ENCODE results near the gene RPP25L.

RPP25L gene

GRCh38 chr9:34610434-34611206 is 1.3 kb downstream of the RPP25L start:
- DNase-seq: no peak

DNA sequence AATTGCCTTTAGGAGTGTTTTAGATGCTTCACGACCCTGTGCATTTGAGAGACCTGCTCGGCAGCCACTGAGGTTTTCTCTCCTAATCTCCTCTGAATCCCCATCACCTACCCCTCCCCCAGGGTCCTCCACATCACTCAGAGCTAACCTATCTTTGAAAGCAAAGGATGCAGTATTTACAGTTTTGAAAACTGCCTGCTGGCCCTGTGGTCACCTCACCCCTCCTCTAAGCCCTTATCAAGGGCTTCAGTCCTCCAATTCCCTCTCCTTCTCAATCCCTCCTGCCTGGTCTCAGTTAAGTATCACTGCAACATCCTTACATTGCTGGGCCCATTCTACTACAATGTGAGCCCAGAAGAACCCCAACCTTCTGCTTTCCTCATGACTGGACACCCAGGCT is 4.6 kb downstream of the RPP25L start:
- DNase-seq: no peak

- DNase-seq: no peak
Observed at GRCh38 chr9:34606905-34607304, 5.0 kb downstream of the RPP25L start.

DNA sequence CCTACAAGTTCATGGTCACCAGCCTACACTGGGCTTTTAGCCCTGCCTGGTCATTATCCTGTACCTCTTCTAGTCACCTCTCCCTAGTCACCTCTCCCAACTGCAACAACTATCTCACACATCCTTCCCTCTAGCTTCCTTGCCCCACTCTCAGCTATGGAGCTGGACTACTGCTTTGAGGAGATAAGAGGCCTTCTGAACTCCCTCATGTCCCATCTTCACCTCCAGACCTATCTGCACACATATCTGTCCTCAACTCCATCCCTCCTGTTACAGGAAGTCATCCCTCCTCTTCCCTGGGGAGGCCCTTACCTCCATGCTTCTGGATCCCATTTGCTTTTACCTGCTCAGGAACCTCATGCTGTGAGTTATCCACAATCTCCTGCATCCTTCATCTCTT is 5.7 kb downstream of the RPP25L start:
- no peak for DNase-seq

GRCh38 chr9:34603610-34604231 is 8.2 kb downstream of the RPP25L start:
- peak; percentile 48 for DNase-seq

- no peak for DNase-seq
Observed at GRCh38 chr9:34601937-34602573, 9.8 kb downstream of the RPP25L start.

GRCh38 chr9:34600908-34601307 is 11.0 kb downstream of the RPP25L start:
- DNase-seq: no peak

- DNase-seq: no peak
Observed at GRCh38 chr9:34599546-34599945, 12.4 kb downstream of the RPP25L start.

DNA sequence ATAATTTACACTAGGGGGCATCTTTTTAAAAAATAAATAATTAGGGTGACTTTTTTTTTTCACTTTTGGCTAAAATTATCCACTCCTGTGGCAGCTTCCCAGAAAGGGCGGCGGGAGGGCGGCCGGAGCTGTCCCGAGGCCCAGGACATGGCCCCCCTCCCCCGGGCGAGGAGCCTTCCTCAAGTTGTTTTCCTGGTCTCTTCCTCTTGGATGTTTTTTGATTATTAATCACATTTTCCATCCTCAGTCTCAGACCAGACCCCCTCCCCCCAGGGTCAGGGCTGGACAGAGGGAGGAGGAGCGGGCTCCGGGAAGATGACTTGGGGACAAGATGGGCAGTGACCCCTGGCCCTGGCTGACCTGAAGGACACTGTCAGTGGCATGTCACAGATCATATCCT is 17.7 kb downstream of the RPP25L start:
- no peak for DNase-seq

- DNase-seq: no peak
Observed at GRCh38 chr9:34592895-34593601, 18.8 kb downstream of the RPP25L start.

GRCh38 chr9:34591917-34592866 is 19.7 kb downstream of the RPP25L start:
- DNase-seq: no peak

GRCh38 chr9:34591248-34591916 is 20.5 kb downstream of the RPP25L start:
- peak; percentile 35 for DNase-seq

GRCh38 chr9:34590381-34591247 is 21.3 kb downstream of the RPP25L start:
- no peak for DNase-seq

- DNase-seq: no peak
Observed at GRCh38 chr9:34589636-34590380, 22.1 kb downstream of the RPP25L start, which contains the start of gene CNTFR. Gene CNTFR, minus strand, starts transcription at chr9:34589724. Its CDS starts 20,743 bp downstream, at chr9:34568981.

DNA sequence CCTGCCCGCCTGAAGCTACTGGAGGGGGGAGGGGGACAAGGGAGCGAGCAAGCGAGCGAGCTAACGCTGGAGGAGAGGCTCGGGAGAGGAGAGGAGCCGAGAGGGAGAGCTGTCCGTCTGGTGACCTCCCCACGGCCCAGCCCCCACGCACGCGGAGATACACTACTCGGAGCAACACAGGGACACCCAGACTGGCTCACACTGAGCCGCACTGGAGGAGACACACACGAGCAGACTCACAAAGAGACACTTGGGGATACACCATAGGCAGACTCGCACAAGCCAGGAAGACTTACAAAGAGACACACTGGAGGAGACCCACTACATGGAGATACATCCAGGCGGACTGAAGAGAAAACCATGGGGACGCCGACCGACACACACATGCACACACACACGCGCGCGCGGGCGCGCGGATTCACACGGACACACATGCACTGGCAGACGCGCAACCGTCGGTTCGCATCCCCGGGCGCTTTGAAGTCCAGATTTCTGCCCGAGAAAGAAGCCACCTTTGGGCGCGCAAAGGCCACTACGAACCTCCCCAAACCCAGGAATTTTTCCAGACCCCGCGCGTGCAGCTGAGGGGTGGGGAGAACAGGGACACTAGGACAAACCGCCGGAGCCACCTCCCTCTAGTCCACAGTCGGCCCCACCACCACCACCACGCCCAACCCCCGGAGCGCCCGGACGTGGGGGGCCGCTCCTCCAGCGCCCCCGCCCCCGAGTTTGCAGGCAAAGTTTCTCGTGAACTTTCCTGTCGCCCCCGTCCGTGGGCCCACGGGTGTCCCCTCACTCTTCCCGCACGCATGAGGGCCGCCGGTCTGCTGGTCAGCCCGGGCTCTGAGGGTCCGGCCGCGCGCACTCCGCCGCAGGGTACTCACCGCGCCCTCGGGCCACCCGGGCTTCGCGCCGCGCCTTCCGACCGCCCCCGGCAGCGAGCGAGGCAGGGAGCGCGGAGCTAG is 22.9 kb downstream of the RPP25L start:
- no peak for DNase-seq

- DNase-seq: no peak
Observed at GRCh38 chr9:34587271-34587670, 24.6 kb downstream of the RPP25L start.

- DNase-seq: no peak
Observed at GRCh38 chr9:34585946-34586669, 25.8 kb downstream of the RPP25L start.

DNA sequence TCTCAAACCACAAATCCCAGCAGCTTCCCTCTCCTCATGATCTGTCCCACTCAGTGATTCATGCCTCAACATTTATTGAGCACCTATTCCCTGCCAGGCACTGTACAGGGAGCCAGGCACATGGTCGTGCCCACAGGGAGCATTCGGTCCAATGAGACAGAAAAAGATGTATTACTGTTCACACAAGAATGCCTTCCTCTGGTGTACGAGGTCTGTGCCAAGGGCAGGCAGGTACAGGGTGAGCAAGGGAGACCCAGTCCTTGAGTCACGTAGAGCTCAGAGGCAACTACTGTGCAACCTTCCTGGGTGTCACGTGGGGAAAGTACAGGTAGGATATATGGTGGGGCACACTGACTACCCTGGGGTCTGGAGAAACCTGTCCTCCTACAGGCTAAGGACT is 26.9 kb downstream of the RPP25L start:
- no peak for DNase-seq

Measured in kidney glomerular epithelial cell (primary cell).